ENCODE data around the gene MAP3K9.

Gene MAP3K9

DNA sequence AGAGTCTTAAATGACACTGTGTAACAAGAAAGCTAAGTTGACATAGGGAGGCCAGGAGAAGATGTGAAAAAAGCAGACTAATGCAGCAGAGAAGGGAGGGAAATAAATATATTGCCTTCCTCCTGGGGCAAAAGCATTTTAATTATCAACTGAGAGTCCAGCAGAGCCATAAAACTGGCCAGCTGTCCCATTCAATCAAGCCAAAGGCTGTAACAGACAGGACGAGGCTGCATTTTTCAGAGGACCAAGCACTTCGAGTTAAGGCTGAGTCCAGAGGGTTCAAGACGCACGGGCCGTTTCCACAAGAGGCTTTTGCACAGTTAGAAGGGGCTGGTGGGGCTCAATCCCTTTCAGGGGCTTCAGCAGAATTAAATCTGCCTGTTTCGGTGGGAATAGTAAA, 20.4 kb downstream of the MAP3K9 start:
- no peak for DNase-seq (ENCODE audit: low read depth in 2 of 3, low spot score in 2 of 3)

DNA sequence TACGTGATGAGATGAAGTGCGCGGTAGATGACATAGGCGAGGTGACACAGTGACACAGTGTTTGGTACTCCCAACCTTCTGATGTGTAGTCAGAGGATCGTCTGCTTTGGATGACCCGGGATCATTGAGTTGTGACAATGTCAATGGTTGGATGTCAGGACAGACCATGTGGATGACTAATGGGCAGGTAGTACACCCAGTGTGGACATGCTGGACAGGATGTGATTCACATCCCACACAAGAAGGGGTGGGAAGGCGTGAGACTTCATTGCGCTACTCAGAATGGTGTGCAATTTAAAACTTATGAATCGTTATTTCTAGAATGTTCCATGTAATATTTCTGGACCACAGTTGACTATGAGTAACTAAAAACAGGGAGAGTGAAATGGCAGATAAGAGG, 23.8 kb downstream of the MAP3K9 start:
- no peak for DNase-seq (ENCODE audit: low read depth in 2 of 3, low spot score in 2 of 3)

DNA sequence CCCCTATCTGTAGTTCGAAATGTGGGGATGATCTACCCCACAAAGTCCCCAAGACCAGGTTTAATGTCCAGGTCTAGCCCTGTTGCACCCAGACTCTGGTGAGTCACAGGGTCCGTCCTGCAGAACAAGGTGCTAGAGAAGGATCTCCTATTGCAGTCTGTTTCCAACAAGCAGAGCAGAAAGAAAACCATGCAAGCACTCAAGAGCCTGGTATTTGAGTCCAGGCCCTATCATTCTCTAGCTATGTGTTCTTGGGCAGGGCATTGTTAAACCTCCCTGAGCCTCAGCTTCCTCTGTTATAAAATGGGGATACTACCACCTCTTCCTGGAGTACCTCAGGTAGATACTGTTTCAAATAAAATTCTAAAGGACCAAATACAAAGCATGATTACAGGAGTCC, 24.4 kb downstream of the MAP3K9 start:
- DNase-seq (ENCODE audit: low read depth in 2 of 3, low spot score in 2 of 3): no peak

DNA sequence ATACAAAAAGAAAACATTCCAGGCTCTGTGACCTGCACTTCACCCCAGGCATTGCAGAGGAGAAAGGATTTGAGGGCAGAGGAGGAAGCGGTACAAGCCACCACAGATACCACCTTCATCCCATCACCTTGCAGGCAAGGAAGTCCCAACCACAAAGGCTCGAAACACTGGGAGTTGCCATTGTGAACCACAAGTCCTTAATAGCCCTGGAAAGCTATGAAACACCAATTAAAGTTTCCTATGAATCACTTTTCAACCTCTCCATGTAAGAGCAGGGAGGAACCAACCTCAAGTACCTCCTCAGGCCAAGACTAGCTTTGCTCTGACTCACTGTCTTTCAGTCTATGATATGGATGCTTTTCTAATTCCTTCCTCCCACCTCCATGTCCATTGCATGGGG, 27.0 kb downstream of the MAP3K9 start:
- peak in 1 of 3 experiments; percentile 0 for DNase-seq (ENCODE audit: low read depth in 2 of 3, low spot score in 2 of 3)

DNA sequence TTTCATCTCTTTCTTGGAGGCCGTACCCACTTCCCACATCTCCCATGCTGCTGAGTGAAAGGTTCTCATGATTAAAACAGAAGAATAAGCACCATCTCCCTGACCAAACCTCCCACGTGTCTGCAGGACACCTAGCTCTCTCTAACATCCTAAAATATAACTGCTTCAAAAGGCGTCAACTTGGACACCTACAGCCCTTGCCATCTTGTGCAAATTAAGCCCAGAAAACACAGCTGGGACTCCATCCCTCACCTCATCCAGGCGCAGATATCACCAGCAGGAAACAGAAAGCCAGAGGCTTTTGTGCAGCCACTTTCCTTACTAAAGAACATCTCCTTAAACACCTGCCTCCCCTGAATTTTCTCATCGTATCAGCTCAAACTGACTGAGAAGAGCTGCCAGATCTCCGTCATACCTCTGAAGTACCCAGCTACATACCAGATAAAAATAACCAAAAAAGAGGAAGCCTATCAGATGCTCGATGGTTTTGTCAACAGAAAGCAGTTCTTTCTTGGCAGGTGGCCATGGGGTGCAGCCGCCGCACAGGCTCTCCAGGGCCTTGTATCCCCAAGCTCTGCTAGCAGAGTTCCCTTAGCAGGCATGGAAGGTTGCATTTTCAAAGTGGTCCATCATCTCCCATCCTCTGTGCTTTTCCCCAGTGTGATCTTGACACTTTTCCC, 28.8 kb downstream of the MAP3K9 start:
- DNase-seq (ENCODE audit: low read depth in 2 of 3, low spot score in 2 of 3): no peak

DNA sequence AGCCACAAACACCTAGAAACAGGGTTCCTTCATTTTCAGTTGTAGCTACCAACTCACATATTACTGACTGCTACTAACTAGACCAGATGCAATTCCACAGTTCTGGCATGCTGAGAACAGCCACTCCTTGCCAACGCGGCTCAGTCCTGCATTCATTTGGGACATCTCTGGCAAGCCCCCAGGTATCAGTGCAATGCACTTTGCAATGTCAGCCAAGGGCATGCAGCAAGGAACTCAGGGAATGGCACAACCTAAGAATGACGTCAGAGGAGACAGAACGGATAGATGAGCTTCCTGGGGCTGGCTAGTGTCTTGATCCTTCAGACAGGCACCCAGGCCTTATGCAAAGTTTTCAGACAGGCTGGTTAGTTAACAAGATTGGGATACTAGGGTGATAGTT, 29.6 kb downstream of the MAP3K9 start:
- no peak for DNase-seq (ENCODE audit: low read depth in 2 of 3, low spot score in 2 of 3)

DNA sequence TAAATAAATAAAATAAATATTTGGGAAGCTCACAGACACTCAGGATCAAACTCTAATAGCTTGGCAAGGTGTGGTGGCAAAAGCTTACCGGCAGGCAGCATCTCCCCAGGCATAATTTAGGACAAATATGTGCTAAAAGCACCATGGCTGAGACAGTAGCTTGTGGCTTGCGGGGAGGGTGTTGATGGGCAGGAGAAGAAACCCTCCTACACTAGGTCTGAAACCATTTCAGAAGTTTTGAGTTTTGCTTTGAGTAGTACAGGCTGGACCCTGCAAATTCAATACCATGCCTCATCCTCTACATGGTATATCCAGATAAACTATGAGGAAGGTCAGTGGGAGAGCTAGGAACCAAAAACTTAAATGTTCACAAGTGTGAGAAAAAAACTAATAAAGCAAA, 33.1 kb downstream of the MAP3K9 start:
- no peak for DNase-seq (ENCODE audit: low read depth in 2 of 3, low spot score in 2 of 3)

DNA sequence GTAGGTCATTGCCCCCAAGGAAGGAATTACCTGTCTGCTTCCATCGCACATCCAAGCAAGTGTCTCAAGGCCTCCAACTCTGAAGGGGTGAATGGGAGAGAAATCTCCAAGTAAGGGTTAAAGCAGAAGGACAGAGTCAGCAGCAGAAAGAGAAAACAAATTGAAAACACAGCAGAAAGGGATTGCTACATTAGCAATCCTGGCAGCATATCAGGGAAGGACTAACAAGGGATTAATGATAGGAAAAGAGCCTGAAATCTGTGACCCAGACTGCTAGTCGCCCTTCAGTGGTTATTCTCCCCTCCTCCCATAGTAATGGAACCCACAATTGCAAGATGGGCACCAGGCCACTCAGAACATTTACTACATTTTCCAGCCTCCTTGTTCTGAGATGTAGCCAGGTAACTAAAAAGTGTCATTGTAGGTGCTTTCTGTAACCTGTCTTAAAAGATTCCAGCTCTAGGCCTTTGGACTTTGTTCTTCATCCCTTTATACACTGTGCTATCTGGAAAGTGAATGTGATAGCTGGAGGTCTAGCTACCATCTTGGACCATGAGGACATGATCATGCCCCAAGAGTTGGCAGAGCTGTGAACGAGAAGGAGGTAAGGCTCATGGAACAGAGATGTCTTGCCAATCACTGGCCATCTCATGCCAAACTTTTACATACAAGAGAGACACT, 36.0 kb downstream of the MAP3K9 start:
- DNase-seq (ENCODE audit: low read depth in 2 of 3, low spot score in 2 of 3): no peak

DNA sequence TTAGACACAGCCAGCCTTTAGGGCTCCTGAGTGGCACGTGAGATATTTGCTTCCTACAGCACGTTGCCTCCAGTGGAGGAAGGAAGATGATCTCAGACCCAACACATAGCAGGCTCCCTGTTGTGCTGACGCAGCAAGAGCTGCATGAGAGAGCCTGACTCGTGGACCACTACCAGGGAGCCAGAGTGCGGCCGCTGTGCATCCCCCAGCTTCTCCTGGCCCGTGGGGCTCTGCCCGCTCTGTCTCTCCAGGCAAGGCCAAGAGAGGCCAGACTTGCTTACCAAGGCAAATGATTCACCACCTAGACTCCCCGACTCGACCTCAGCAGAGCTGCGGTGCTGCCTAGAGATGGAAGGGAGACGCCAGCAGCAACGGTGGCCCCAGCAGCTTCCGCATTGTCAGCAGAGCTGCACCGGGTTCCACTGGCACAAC, 37.5 kb downstream of the MAP3K9 start:
- no peak for DNase-seq (ENCODE audit: low read depth in 2 of 3, low spot score in 2 of 3)

DNA sequence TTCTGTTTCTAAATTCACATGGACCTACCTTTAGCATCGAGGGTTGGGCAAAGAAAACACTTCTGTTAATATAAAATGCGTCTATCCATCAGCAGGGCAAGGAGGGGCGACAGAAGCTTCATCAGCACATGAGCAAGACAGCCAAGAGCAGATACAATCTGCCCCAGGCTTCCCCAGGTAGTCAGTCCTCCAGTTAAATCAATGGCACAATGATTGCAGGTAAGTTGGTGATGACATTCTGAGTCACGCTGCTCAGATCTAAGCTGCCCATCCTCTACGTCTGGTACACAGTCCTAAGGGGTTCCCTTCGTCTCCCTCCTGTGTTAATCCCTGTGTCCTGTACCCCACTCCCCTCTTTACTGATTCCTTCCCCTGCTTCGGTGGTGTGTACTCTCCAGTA, 38.8 kb downstream of the MAP3K9 start:
- no peak for DNase-seq (ENCODE audit: low read depth in 2 of 3, low spot score in 2 of 3)

DNA sequence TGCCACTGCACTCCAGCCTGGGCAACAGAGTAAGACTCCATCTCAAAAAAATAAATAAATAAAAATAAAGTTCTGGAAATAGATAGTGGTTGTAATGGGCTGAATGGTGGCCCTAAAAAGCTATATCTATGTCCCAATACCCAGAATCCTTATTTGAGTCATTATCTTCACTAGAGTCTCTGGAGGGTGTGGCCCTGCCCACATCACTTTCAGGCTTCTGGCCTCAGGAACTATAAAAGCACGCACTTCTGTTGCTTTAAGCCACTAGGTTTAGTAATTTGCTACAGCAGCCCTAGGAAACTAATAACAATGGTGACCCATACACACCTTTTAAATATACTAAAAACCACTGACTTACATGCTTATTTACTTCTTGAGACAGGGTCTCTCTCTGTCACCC, 49.9 kb downstream of the MAP3K9 start:
- no peak for DNase-seq (ENCODE audit: low read depth in 2 of 3, low spot score in 2 of 3)

DNA sequence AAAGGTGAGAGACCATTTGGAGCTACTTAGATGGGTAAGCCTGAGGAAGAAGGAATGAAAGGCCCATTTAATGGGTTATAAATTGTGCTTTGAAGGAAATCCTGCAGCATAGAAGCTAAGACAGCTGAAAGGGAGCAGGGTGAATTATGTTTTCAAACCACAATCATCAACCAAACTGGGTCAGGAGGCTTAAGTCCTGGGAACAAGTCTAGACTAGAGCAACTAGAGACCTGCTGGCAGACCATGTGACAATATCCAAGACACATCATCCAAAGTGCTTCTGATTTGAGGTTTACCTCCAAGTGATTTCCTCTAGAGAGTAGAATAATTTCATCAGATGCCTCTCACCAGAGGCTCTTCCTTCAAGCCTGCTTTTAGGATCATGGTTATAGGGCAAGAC, 53.7 kb downstream of the MAP3K9 start:
- DNase-seq (ENCODE audit: low read depth in 2 of 3, low spot score in 2 of 3): no peak

DNA sequence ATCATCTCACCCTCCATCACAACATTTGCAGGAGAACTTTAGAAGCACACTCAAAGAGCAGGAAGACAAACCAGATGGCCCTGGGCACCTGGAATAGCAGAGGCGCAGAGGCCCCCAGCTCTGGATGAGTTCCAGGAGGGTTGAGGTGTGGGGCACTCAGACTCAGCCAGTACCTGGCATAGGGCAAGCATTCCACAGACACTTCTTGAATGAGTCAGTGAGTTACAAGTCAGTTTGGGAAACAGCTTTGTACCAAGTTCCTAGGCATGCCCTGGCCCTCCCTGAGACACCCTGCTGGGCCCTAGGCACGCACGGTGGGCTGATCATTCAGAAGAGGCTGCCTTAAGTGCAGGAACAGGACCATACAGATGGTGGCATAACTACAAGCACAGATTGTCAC, 54.3 kb downstream of the MAP3K9 start:
- no peak for DNase-seq (ENCODE audit: low read depth in 2 of 3, low spot score in 2 of 3)

DNA sequence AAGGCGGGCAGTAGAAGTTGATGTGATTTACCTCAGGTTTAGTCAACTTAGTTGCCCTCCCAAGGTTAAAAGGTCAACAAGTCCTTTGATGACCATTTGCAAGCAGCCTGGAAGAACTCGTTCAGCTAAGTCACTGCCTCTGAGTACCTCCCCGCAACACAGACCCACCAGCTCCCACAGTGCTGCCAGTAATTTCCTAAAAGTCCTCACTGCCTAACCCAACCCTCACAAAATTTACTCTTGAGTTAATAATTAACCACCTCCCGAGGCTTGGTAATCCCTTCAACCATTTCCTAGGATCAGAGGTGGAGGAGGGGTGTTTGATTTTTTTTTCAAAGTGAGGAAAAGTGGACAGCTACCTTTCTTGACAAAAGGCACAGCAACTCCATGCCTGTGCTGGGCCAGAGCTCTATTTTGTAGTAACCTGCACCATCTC, 55.8 kb downstream of the MAP3K9 start:
- no peak for DNase-seq (ENCODE audit: low read depth in 2 of 3, low spot score in 2 of 3)

DNA sequence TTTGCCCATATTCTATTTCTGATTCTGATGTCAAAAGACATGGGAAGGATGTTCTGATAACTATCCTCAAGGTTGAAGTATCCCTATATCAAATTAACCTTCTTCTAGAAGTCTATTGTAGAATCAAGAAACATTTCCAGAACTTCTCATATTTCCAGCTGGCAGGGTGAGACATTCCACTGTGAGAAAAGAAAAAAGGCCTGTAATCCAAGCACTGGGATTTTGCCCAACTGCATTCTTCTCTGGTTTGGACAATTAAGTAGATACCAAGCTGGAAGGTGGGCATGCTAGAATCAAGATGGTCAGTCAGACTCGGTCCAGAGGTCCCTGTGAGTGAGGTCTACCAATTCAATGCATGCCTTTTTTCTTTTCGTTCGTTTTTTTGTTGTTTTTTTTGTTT, 60.9 kb downstream of the MAP3K9 start:
- no peak for DNase-seq (ENCODE audit: low read depth in 2 of 3, low spot score in 2 of 3)

DNA sequence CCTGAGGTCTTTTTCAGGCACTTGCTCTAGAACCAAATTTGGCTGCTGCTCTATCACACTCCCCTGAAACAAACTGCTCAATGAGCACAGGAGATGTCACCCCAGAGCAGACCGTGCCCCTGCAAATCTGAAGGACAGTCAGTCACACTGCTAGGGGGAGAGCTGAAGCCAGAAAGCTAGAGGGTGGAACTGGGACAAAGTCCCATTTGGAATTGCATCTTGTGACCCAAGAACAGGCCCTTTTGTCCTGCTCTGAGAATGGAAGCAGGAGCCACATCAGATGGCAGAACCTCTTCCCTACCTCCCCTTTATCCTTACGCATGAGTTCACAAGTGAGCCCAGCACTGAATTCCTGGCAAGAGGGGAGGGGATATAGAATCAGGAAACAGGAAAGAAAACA, 64.7 kb downstream of the MAP3K9 start:
- DNase-seq (ENCODE audit: low read depth in 2 of 3, low spot score in 2 of 3): no peak

DNA sequence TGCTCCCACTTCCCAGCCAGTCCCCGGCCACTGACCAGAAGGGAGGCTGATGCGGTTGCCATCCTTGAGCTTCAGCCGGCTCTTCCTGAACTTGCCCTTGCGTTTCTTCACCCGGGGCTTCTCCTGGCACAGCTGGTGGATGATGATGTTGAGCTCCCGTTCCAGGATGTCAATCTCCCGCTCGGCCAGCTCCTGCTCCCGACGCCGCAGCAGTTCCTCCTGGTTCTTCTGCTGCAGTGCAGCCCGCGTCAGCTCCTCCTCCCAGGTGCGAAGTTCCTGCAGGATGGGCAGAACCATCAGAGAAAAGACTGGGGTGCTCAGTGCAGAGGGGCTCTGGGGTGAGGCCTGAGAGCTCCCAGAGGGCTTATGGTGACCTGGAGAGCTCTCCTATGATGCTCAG, 67.0 kb downstream of the MAP3K9 start:
- no peak for DNase-seq (ENCODE audit: low read depth in 2 of 3, low spot score in 2 of 3)

DNA sequence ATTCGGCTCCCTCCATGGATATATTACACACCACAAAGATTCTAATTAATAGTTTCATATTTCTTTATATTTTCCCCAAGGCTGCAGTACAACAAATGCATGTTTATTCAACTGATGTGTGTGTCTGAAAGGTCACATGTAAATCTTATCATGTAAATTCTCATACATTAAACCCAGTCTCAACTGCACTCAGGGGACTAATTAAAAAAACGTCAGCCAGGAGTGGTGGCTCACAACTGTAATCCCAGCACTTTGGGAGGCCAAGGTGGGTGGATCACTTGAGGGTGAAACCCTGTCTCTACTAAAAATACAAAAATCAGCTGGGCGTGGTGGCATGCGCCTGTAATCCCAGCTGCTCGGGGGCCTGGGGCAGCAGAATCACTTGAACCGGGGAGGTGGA, 67.8 kb downstream of the MAP3K9 start:
- no peak for DNase-seq (ENCODE audit: low read depth in 2 of 3, low spot score in 2 of 3)

DNA sequence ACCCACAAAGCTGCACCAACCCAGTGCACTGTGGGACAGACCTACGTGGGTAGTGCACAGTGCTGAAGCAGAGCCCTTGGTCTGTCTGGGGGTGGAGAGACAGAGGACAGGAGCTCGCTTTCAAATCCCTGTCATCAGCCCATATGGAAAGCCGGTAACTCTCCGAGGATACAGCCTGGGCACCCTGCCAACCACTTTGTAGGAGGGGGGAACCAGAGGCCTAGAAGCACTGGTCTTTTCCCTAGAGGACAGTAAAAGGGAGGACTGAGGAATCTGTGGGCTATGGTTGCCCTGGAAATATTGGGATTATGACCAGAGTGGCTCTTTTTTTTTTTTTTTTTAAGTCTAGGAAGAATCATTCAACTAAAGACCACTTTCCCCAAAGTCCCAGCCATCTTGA, 74.3 kb downstream of the MAP3K9 start:
- DNase-seq (ENCODE audit: low read depth in 2 of 3, low spot score in 2 of 3): no peak

DNA sequence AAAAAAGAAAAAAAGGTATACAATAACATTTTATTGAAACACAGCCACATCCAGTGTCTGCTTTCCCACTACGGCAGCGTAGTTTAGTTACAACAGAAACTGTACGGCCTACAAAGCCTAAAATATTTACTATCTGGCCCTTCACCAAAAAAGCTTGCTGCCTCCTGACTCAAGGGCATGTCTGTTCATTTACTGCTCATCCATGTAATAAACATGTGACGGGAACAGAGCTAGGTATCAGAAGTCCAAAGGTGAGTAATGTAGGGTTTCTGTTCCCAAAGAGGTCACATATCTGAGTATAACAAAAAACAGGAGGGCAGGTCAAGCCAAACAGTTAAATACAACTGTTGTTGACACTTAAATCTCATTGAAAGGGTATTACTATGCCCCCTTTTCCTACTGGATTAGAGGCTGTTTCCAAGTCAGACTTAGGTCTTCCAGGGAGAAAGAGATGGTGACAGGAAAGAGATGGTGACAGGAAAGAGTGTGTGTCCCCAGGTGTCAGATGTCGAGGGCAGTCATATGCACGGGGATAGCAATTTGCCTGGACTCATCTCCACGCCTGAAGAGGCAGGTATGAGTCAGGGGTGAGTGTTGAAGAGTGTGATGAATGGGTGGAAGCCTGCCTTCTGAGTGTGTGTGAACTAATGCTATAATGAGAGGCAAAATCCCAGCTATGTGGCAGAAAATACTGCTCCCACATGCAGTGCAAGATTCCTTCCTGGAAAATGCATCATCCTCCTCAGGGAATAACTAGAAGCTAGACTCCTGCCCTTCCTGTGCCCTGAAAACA, 77.7 kb downstream of the MAP3K9 start:
- no peak for DNase-seq (ENCODE audit: low read depth in 2 of 3, low spot score in 2 of 3)

DNA sequence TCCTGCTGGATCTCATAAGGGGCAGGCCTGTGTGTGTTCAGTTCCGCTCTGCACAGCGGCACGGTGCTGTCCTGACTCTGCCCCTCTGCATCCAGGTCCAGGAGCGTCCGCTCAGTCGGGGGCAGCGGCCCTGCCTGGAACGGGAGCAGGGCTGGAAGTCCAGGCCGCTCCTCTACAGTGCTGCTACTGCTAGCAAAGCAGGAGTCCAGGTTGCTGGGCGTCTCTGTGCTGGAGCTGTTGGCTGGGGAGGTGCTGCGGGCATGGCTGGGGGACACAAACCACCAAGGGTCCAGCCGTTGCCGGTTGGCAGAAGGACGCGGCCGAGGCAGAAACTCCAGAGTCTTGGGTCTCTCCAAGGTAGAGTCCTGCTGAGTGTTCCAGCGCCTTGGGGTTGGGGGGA, 78.9 kb downstream of the MAP3K9 start:
- no peak for DNase-seq (ENCODE audit: low read depth in 2 of 3, low spot score in 2 of 3)

DNA sequence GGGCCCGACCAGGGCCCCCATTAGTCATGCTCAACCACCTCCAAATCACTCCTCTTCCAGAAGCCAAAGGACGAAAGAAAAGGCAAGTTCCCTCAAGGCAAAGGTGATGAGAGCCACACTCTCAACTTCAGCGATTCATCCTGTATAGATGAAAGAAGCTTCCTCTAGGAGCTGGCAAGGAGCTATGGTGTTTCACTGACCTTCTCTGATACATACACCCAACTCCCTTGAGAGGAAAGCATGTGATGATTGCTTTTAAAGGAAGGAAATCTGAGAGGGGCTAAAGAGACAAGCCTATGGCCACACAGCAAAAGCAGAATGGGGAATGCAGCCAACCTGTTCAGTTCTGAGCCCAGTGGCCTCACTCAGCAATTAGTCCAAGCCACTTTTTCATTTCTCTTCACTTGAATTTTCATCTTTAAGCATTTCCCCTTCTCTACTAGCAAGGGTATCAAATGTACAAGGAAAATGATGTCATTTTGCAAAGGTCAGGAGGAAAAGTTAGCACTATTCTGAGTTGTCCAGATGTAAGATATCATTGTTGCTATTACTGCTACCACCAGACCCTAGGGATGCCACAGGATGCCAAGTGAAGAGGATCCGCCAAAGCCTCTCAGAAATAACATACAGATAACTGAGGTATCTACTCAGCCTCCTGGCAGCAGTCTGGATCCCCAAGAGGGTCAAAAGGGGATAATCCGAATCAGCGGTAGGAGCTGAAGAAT, 82.5 kb downstream of the MAP3K9 start:
- no peak for DNase-seq (ENCODE audit: low read depth in 2 of 3, low spot score in 2 of 3)
